Measurements from ENCODE around the gene STRBP. TPM values are rescaled to one million over a fixed set of nuclear protein-coding genes. Genes with fewer than 3 reads are reported as not detected.

The STRBP gene
- total and polyA plus RNA-seq, 2 of the 4 experiments (the other 2 are of a cell fraction), result 2.1 to 2.5 TPM

DNA sequence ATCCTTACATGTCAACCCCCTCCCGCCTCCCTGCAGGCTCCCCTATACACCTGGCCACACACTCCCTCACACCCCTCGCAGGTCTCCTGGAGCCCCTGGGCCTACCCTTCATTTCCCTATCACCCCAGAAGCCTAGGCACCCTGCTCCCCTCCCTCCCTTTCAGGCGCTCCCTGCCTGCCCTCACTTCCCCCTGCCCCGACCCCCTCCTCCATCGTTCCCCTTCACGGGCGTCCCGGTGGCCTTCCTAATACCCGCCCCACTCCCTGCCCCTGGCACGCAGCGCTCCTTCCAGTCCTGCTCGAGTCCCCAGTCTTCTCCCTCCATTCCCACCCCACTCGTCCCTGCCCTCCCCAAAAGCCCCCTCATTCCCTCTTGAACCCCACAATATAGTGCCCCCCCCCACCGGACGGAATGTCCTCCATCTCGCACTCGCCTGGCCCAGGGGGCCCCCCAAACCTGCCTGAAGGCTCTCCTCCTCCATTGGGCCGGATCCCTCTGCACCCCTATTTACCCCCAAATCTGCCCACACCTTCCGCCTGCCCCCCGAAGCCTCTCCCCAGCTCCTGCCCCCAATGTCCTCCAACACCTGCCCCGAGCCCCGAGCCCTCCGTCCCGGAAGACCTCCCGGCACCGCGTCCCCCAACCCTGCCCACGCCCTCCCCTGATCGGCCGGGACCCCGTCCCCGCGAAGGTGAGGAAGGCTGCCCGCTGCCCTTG, 746 bp downstream of the STRBP start:
- no peak overlapping the region for H3K23ac ChIP-seq (ENCODE audit: low read depth, low read length)
- TF ChIP-seq MAZ (IDR thresholded peaks at IDR 0.05; ENCODE audit: borderline replicate concordance, low read depth, low read length) (0 out of 2 replicates have a peak, but pooled peaks have one; percentile 13), RAD21 (IDR thresholded peaks at IDR 0.05; ENCODE audit: low read length) (no peak), NFE2L2 (IDR thresholded peaks at IDR 0.05; ENCODE audit: low read depth, low read length) (no peak), MXI1 (IDR thresholded peaks at IDR 0.05; ENCODE audit: borderline replicate concordance, low read depth, low read length) (no peak), BHLHE40 (IDR thresholded peaks at IDR 0.05; ENCODE audit: low read depth, low read length) (no peak)
- TF ChIP-seq, protein P1, sequence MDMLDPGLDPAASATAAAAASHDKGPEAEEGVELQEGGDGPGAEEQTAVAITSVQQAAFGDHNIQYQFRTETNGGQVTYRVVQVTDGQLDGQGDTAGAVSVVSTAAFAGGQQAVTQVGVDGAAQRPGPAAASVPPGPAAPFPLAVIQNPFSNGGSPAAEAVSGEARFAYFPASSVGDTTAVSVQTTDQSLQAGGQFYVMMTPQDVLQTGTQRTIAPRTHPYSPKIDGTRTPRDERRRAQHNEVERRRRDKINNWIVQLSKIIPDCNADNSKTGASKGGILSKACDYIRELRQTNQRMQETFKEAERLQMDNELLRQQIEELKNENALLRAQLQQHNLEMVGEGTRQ (IDR thresholded peaks at IDR 0.05; ENCODE audit: low read depth, low read length), result no peak
- no peaks in the 10 kb centered on the region for H4K20me1 ChIP-seq (ENCODE audit: insufficient read depth, low read length)
- H2AK9ac ChIP-seq (replicated peaks; ENCODE audit: low read depth, low read length, poor library complexity), result peak overlapping the region; percentile 63
- H3K9ac ChIP-seq (ENCODE audit: low read depth, low read length), result peak overlapping the region; percentile 82
- H3K56ac ChIP-seq (ENCODE audit: extremely low read depth, insufficient read depth, low read length), result no peak overlapping the region
- no peaks in the 10 kb centered on the region for H3K79me1 ChIP-seq (ENCODE audit: low read depth in 1 of 2, low read length in 2 of 2)
- H3K27ac ChIP-seq (ENCODE audit: insufficient read depth, low read length), result no peak overlapping the region
- BruUV-seq (replicated peaks), result no TSS peak
- ATAC-seq (ENCODE audit: low read depth), result no peak
- no peaks in the 10 kb centered on the region for H3K36me3 ChIP-seq (ENCODE audit: control insufficient read depth, insufficient read depth, low read length)
- in situ Hi-C loops (cut with MboI; ENCODE audit: low sequenced_read_pairs) (no loop called here), dilution Hi-C loops (cut with HindIII; ENCODE audit: low sequenced_read_pairs, unreplicated experiment) (no loop called here), intact Hi-C loops (cut with micrococcal nuclease) (loop anchor here (5.0 kb wide), 1 partner anchor 70 kb away; no protein-coding TSS in a partner anchor)
- H4K5ac ChIP-seq (ENCODE audit: low read depth, low read length), result no peak overlapping the region
- H2BK5ac ChIP-seq (ENCODE audit: low read depth, low read length, poor library complexity, severe bottlenecking), result no peak overlapping the region
- peaks cover 4% of the 10 kb centered on the region; the same call in 1 of the 2 replicates for H3K4me1 ChIP-seq (ENCODE audit: control insufficient read depth, insufficient read depth, low read length)
- H3K4me3 ChIP-seq (ENCODE audit: insufficient read depth, low read depth, low read length), result peak overlapping the region; percentile 100
- no peak overlapping the region for H2BK15ac ChIP-seq (ENCODE audit: low read depth, low read length)
- no peak overlapping the region for H2AK5ac ChIP-seq (ENCODE audit: low read depth, low read length)
- H2BK120ac ChIP-seq (ENCODE audit: low read depth, low read length), result no peak overlapping the region
- CTCF ChIA-PET, result no interaction called here
- H3K4ac ChIP-seq (ENCODE audit: low read depth, low read length), result no peak overlapping the region; the same call in 1 of the 2 replicates
- POLR2A ChIA-PET (ENCODE audit: unreplicated experiment), result no interaction called here
- no peak overlapping the region for H2BK20ac ChIP-seq (ENCODE audit: low read depth, low read length)
- no peaks in the 10 kb centered on the region for H3K9me3 ChIP-seq (ENCODE audit: control insufficient read depth, insufficient read depth, low read length)
- DNase-seq, result no peak
- no peak overlapping the region for H4K91ac ChIP-seq (ENCODE audit: insufficient read depth, low read depth, low read length)
- H3K9me1 ChIP-seq (ENCODE audit: insufficient read depth, low read length), result no peaks in the 10 kb centered on the region; the same call in 1 of the 2 replicates
- H4K8ac ChIP-seq (ENCODE audit: low read depth in 2 of 2, low read length in 2 of 2), result no peak overlapping the region
- no peak overlapping the region for H3K18ac ChIP-seq (ENCODE audit: low read depth, low read length)
- peak overlapping the region; percentile 99 for H2AFZ ChIP-seq (replicated peaks; ENCODE audit: low read length, poor library complexity)
- peak overlapping the region; percentile 96 for H3K4me2 ChIP-seq (ENCODE audit: low read depth, low read length)
- 19% methylated on average over 5 of the region's 34 CpGs; no CpG with 5 or more reads in 1 of the 2 experiments for WGBS, 2 experiments (ENCODE audit: extremely low coverage in 2 of 2, insufficient read length in 1 of 2)
- peaks cover 41% of the 10 kb centered on the region for H3K27me3 ChIP-seq (ENCODE audit: control insufficient read depth, insufficient read depth, low read length)
- no peak overlapping the region for H3K14ac ChIP-seq (replicated peaks; ENCODE audit: low read depth, low read length)

Measured in IMR-90 (cell line).